GM12874 (cell line): ENCODE results near the gene PLAC8.

ENCODE experiments used
- TF ChIP-seq, protein P1 (sequence below): IDR thresholded peaks from 2 replicates; pipeline ENCODE4 v1.5.1; 2011; ENCODE audit warnings: low read depth, mild to moderate bottlenecking, control low read depth, low read length, moderate library complexity; ENCODE audit not compliant: insufficient read depth

PLAC8 gene

DNA sequence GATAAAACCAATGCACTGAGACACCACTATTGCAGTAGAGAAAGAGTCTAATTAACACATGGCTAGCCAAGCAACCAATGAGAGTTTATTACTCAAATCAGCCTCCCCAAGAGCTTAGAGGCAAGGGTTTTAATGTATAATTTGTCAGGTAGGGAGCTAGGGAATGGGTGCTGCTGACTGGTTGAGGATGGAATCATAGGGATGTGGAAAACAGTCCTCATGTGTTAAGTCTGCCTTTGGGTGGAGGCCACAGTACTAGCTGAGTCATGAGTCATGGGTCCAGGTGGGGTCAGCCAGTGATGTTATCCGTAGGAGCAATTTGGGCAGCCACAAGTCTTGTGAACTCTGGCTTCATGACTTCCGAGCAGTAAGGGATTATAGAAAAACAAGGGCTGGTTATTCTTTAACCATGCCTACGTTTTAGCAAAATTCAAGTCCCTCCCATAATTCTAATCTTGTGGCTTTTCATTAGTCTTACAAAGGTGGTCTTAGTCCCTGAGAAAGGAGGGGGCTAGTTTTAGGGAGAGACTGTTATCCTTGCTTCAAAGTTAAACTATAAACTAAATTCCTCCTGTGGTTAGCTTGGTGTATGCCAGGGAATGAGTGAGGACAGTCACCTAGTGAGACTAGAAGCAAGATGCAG is 25.1 kb upstream of the PLAC8 start:
- TF ChIP-seq, protein P1, sequence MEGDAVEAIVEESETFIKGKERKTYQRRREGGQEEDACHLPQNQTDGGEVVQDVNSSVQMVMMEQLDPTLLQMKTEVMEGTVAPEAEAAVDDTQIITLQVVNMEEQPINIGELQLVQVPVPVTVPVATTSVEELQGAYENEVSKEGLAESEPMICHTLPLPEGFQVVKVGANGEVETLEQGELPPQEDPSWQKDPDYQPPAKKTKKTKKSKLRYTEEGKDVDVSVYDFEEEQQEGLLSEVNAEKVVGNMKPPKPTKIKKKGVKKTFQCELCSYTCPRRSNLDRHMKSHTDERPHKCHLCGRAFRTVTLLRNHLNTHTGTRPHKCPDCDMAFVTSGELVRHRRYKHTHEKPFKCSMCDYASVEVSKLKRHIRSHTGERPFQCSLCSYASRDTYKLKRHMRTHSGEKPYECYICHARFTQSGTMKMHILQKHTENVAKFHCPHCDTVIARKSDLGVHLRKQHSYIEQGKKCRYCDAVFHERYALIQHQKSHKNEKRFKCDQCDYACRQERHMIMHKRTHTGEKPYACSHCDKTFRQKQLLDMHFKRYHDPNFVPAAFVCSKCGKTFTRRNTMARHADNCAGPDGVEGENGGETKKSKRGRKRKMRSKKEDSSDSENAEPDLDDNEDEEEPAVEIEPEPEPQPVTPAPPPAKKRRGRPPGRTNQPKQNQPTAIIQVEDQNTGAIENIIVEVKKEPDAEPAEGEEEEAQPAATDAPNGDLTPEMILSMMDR: no peak

DNA sequence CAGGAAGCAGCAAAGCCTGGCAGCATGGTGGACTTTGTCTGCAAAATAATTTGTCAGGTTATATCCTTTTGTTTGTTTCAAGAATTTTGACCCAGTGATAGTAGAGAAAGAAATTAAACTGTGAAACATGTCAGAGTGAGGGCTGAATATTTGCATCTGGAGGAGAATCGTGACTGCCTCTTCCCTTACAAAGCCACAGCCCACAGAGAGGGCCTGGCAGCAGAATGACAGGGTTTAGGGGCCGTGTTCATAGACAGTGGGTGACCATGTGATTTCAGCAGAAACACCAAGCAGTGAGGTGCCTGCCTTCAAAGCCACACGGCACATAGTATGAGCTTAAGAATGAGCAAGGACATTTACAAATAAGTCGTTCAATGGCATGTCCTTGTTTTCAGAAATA is 24.4 kb upstream of the PLAC8 start:
- TF ChIP-seq, protein P1: no peak

DNA sequence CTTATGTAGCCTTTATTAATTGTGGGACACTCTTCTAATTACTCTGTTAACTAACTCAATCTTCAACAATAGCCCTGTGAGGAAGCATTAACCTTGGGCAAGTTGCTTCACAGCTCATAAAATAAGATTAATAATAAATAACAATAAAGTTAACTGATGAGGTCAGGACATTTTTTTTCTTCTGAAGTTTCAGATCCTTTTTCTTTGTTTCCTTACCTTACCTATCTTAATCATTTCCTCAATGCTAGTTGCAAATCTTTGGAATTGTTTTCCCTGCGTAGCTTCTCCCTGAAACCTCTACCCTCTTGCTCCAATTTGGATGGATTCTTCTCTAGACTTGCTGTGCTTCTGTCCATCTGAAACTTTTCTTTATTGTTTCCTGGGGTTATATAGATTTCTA is 17.5 kb upstream of the PLAC8 start:
- TF ChIP-seq, protein P1: no peak

DNA sequence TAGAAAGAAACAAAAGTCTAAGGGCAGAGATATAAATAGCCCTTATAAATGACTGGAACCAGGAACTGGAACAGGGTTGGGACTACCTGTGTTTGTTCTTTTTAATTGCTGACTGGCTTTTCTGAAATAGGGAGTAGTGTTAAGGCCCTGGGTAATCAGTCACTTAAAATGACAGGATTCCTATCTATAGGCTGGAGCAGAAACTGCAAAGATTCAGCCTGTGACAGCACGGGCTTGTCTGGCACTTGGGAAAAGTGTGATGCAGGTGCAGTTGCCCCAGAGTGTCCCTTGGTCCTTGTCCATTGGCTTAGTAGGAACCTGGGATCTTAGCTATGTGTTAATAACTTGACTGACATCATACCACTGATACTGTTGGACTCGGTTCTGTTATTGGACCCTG is 14.7 kb upstream of the PLAC8 start:
- TF ChIP-seq, protein P1: no peak

DNA sequence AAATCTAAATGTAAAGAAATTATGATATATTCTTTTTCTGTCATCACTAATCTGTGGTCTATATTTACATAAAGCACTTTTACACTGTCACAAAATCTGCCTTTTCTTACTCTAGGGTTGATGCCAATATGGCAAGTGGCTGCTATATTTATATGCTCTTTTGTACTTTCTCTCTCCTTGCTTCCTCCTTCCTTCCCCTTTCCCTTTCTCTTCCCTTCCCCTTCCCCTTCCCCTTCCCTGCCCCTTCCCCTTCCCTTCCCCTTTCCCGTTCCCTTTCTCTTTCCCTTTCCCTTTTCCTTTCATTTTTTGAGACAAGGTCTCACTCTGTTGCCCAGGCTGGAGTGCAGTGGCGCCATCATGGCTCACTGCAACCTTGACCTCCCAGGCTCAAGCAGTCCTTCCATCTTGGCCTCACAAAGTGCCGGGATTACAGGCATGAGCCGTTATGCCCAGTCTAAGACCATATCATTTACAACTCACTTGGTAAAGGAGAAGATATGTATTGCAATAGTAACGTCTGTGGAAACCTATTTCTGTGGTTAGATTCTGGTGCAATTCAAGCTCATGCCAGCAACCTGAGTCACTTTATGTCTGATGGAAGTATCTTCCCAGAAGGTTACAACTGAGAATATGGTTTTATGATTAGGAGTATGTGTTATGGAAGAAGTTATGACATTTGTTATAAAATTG is 13.9 kb upstream of the PLAC8 start:
- TF ChIP-seq, protein P1: no peak

DNA sequence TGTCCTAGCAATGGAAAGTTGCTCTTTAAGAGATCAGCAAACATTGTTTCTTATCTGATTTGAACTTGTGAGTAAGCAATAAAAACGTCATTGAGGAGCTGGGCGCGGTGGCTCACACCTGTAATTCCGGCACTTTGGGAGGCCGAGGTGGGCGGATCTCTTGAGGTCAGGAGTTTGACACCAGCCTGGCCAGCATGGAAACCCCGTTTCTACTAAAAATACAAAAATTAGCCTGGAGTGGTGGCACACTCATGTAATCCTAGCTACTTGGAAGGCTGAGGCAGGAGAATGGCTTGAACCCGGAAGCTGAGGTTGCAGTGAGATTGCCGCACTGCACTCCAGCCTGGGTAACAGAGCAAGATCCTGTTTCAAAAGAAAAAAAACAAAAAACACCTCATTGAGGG is 11.2 kb upstream of the PLAC8 start:
- TF ChIP-seq, protein P1: no peak

DNA sequence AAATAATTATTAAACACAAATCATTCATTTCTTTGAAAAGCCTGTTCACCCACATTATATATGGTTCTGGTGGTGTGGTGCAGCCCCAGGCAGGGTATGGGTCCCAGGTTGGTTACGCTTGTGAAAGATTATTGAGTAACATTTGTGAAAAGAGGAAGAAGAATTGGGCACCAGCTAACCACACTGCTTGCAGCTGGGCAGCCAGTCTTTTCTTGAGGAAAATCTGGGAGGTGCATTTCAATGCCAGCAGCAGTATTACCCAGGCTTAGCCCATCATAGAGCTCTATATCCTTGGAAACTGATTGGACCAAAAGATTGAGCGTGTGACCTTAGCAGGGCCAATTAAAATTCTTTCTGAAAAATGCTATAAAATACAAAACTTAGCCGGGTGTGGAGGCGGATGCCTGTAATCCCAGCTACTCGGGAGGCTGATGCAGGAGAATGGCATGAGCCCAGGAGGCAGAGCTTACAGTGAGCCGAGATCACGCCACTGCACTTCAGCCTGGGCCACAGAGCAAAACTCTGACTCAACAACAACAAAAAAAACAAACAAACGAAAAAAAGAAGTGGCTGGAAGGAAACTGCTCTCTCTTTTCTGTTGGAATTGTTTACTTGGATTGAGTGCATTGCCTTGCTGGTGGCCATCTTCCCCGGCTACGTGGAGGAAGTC is 9.7 kb upstream of the PLAC8 start:
- TF ChIP-seq, protein P1: no peak
